A549 (cell line): ENCODE measurements around the gene ANKRD30A.

Experiments used
- CHD2 ChIP-seq: fragments of 150-350 bp; IDR thresholded peaks from 2 replicates; pipeline ENCODE4 v1.6.1; 2014; ENCODE audit warnings: low read length; ENCODE audit not compliant: partially characterized antibody
- POLR2A ChIP-seq: IDR thresholded peaks from 2 replicates; pipeline ENCODE4 v1.6.1; 2012; ENCODE audit warnings: mild to moderate bottlenecking, low read length
- RARB ChIP-seq: fragments of 250-450 bp; sonication (Bioruptor Pico); IDR thresholded peaks from 2 replicates; pipeline ENCODE4 v1.8.0; 2021; ENCODE audit warnings: mild to moderate bottlenecking, moderate library complexity
- RNF2 ChIP-seq: fragments of 200-600 bp; sonication (generic); IDR thresholded peaks from 2 replicates; pipeline ENCODE4 v1.6.1; 2016; ENCODE audit warnings: low read depth, mild to moderate bottlenecking, antibody characterized with exemption, moderate library complexity, borderline replicate concordance
- TF ChIP-seq, protein P1 (sequence below): fragments of >200 bp; sonication (Bioruptor Twin); formaldehyde crosslinking; IDR thresholded peaks from 3 replicates; pipeline ENCODE4 v1.5.1; 2016
- TF ChIP-seq, protein P2 (sequence below): fragments of 200-600 bp; sonication (generic); IDR thresholded peaks from 2 replicates; pipeline ENCODE4 v1.6.1; 2016; ENCODE audit warnings: antibody characterized with exemption, mild to moderate bottlenecking, moderate library complexity

DNA sequence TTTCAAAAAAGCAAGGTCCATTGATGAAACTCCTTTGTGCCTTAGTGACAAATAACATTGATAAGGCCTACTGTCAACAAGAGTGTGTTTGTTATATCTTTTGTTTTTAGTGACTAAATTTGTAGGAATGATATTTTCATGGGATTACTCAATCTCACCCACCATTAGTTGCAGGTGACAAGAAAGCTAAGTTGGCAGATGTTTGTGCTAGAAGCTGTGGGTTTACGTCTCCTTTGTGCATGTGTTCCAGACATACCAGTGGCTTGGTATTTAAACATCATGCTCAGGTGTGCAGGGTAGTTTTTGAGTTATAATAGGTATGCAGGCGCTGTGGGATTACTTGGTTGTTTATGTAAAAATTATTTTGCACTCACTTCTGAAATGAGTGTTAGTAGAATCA is 178.6 kb downstream of the ANKRD30A start:
- TF ChIP-seq RNF2 (no peak), POLR2A (no peak), CHD2 (no peak), RARB (no peak)
- TF ChIP-seq, protein P1, sequence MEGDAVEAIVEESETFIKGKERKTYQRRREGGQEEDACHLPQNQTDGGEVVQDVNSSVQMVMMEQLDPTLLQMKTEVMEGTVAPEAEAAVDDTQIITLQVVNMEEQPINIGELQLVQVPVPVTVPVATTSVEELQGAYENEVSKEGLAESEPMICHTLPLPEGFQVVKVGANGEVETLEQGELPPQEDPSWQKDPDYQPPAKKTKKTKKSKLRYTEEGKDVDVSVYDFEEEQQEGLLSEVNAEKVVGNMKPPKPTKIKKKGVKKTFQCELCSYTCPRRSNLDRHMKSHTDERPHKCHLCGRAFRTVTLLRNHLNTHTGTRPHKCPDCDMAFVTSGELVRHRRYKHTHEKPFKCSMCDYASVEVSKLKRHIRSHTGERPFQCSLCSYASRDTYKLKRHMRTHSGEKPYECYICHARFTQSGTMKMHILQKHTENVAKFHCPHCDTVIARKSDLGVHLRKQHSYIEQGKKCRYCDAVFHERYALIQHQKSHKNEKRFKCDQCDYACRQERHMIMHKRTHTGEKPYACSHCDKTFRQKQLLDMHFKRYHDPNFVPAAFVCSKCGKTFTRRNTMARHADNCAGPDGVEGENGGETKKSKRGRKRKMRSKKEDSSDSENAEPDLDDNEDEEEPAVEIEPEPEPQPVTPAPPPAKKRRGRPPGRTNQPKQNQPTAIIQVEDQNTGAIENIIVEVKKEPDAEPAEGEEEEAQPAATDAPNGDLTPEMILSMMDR = no peak
- TF ChIP-seq, protein P2, sequence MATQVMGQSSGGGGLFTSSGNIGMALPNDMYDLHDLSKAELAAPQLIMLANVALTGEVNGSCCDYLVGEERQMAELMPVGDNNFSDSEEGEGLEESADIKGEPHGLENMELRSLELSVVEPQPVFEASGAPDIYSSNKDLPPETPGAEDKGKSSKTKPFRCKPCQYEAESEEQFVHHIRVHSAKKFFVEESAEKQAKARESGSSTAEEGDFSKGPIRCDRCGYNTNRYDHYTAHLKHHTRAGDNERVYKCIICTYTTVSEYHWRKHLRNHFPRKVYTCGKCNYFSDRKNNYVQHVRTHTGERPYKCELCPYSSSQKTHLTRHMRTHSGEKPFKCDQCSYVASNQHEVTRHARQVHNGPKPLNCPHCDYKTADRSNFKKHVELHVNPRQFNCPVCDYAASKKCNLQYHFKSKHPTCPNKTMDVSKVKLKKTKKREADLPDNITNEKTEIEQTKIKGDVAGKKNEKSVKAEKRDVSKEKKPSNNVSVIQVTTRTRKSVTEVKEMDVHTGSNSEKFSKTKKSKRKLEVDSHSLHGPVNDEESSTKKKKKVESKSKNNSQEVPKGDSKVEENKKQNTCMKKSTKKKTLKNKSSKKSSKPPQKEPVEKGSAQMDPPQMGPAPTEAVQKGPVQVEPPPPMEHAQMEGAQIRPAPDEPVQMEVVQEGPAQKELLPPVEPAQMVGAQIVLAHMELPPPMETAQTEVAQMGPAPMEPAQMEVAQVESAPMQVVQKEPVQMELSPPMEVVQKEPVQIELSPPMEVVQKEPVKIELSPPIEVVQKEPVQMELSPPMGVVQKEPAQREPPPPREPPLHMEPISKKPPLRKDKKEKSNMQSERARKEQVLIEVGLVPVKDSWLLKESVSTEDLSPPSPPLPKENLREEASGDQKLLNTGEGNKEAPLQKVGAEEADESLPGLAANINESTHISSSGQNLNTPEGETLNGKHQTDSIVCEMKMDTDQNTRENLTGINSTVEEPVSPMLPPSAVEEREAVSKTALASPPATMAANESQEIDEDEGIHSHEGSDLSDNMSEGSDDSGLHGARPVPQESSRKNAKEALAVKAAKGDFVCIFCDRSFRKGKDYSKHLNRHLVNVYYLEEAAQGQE = no peak
